H1 (cell line): Measurements from ENCODE around the gene ADCY7. TPM values are rescaled to one million over a fixed set of nuclear protein-coding genes. Genes with fewer than 3 reads are reported as not detected.

Experiments
- BRCA1 ChIP-seq: IDR thresholded peaks from 2 replicates; pipeline ENCODE4 v1.6.1; 2012; ENCODE audit warnings: low read depth, low read length, improper control_type of control experiment
- CBX8 ChIP-seq: fragments of 300-800, 300-1000 bp; sonication (generic); IDR thresholded peaks from 2 replicates; pipeline ENCODE4 v1.7.1; 2016; ENCODE audit warnings: low read depth, low read length, borderline replicate concordance
- EP300 ChIP-seq, 2 experiments: IDR thresholded peaks; 1 replicate in 1 of 2; 2 replicates in 1 of 2; pipeline ENCODE4 v1.6.1; 2011 to 2012; ENCODE audit warnings: low read depth in 2 of 2, low read length in 2 of 2, mild to moderate bottlenecking in 2 of 2, borderline replicate concordance in 1 of 2, inconsistent platforms in 1 of 2, moderate library complexity in 1 of 2
- RAD21 ChIP-seq, 2 experiments: IDR thresholded peaks in 1 of 2; conservative IDR thresholded peaks in 1 of 2; 2 replicates each; pipeline ENCODE4 v1.6.1; 2011; ENCODE audit warnings: low read depth in 2 of 2, low read length in 2 of 2, improper control_type of control experiment in 1 of 2, inconsistent platforms in 1 of 2, mild to moderate bottlenecking in 1 of 2, moderate library complexity in 1 of 2
- RXRA ChIP-seq: IDR thresholded peaks from 2 replicates; pipeline ENCODE4 v1.6.1; 2011; ENCODE audit warnings: low read depth, mild to moderate bottlenecking, low read length, moderate library complexity; ENCODE audit not compliant: insufficient read depth
- polyA plus RNA-seq, 7 experiments: library from polyadenylated mRNA; depleted of rRNA in 3 of 7; stranded (reverse) in 5 of 7; unstranded in 2 of 7; fragments of >200 nt in 5 of 7; fragments of 200-250 nt in 2 of 7; gene quantifications; 1 replicate in 5 of 7; 2 replicates in 1 of 7; 4 replicates in 1 of 7; pipeline versions ENCODE4 v1.2.1 to v1.2.3, GENCODE V29; 2011 to 2013; ENCODE audit warnings: missing spikeins in 2 of 7, mixed read lengths in 2 of 7
- total RNA-seq: library from RNA; stranded (reverse); fragmentation: NEBNext Ultra II Directional; extraction: Animal tissue kit (Norgen Biotek cat#: 25700); gene quantifications from 2 replicates; pipeline ENCODE4 v1.2.1, GENCODE V29; 2021

The ADCY7 gene
- total and polyA plus RNA-seq, 2 of the 8 experiments (the other 6 are each of a cell fraction or from before 2014, with no cell fraction given), result 2.4 to 5.1 TPM

DNA sequence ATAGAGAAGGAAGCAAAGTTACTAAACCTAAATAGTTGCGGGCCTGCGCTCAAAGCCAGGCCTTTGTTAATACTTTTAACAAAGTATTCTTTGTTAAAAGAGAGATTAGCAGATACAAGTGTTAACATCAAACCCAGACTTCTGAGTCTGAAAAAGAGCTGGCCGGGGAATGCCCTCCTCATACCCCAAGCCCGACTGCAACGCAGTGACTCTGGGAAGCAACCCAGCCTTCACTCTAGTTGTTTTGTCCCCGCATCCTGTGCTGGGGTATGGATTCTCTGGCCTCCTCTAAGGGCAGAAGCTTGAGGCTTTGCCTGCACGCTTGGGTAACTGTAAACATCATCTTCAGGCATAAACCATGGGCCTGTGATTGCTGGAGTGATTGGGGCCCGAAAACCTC, 48.3 kb downstream of the ADCY7 start (continued):
- TF ChIP-seq RAD21 (IDR thresholded peaks at IDR 0.05 in 1 of 2, conservative IDR thresholded peaks at IDR 0.05 in 1 of 2; ENCODE audit: low read depth in 2 of 2, low read length in 2 of 2), result no peak
- TF ChIP-seq RXRA, result no peak
- no peak for TF ChIP-seq BRCA1
- TF ChIP-seq CBX8, result no peak
- TF ChIP-seq EP300 (IDR thresholded peaks at IDR 0.05; ENCODE audit: borderline replicate concordance in 1 of 2, low read depth in 2 of 2, low read length in 2 of 2), result no peak
